Vagina (tissue), 2 donors: ENCODE measurements around the gene AKR7A3. TPM values are rescaled to one million over a fixed set of nuclear protein-coding genes. Genes with fewer than 3 reads are reported as not detected.

Experiments used
- DNase-seq, 2 donors: peaks; one replicate each; pipeline ENCODE4 v3.0.0-alpha.2; 2017; ENCODE audit errors: extremely low spot score in 2 of 2
- H3K27ac ChIP-seq: fragments of 200-600 bp; sonication (generic); one replicate; pipeline ENCODE4 v1.5.1; 2019
- H3K27me3 ChIP-seq: fragments of 200-600 bp; sonication (generic); one replicate; pipeline ENCODE4 v1.5.1; 2019
- H3K36me3 ChIP-seq, 2 donors: fragments of 200-600 bp; sonication (generic); one replicate each; pipeline ENCODE4 v1.5.1; 2017 to 2019
- H3K4me1 ChIP-seq: fragments of 200-600 bp; sonication (generic); one replicate; pipeline ENCODE4 v1.5.1; 2019
- H3K4me3 ChIP-seq, 2 donors: fragments of 200-600 bp; sonication (generic); 1 replicate in 1 of 2; 2 replicates in 1 of 2; pipeline ENCODE4 v1.5.1; 2016 to 2019
- H3K9me3 ChIP-seq: fragments of 200-600 bp; sonication (generic); one replicate; pipeline ENCODE4 v1.5.1; 2019
- POLR2A ChIP-seq, 2 donors: fragments of 450-650 bp; IDR thresholded peaks; one replicate each; pipeline ENCODE4 v1.6.1; 2017; ENCODE audit warnings: antibody characterized with exemption in 2 of 2, mild to moderate bottlenecking in 2 of 2, moderate library complexity in 2 of 2
- POLR2AphosphoS5 ChIP-seq, 2 donors: sonication (generic); formaldehyde crosslinking; IDR thresholded peaks; one replicate each; pipeline ENCODE4 v1.9.0; 2017; ENCODE audit warnings: antibody characterized with exemption in 2 of 2, mild to moderate bottlenecking in 2 of 2, low read depth in 1 of 2; ENCODE audit not compliant: insufficient read depth in 1 of 2
- intact Hi-C: fragments of 100-400 bp; cut with DNase I; formaldehyde crosslinking; loops from one replicate; pipeline ENCODE4 v1.15.1; 2023
- small RNA-seq: library from RNA; depleted of rRNA; stranded (forward); fragments of <200 nt; gene quantifications from one replicate; pipeline ENCODE3, GENCODE V24; 2016
- total RNA-seq: library from RNA; depleted of rRNA; stranded (reverse); fragments of >200 nt; gene quantifications from one replicate; pipeline ENCODE4 v1.2.3, GENCODE V29; 2016
- TF ChIP-seq, protein P1 (sequence below), 3 experiments: fragments of 450-650 bp in 2 of 3; fragments of 200-600 bp in 1 of 3; sonication (generic) in 1 of 3; IDR thresholded peaks; one replicate each; pipeline ENCODE4 v1.5.1; 2017 to 2019; ENCODE audit warnings: antibody characterized with exemption in 3 of 3, mild to moderate bottlenecking in 2 of 3, moderate library complexity in 2 of 3

AKR7A3 gene
- total RNA-seq, 1 donor from 2014 or later: 4.2 TPM

DNA sequence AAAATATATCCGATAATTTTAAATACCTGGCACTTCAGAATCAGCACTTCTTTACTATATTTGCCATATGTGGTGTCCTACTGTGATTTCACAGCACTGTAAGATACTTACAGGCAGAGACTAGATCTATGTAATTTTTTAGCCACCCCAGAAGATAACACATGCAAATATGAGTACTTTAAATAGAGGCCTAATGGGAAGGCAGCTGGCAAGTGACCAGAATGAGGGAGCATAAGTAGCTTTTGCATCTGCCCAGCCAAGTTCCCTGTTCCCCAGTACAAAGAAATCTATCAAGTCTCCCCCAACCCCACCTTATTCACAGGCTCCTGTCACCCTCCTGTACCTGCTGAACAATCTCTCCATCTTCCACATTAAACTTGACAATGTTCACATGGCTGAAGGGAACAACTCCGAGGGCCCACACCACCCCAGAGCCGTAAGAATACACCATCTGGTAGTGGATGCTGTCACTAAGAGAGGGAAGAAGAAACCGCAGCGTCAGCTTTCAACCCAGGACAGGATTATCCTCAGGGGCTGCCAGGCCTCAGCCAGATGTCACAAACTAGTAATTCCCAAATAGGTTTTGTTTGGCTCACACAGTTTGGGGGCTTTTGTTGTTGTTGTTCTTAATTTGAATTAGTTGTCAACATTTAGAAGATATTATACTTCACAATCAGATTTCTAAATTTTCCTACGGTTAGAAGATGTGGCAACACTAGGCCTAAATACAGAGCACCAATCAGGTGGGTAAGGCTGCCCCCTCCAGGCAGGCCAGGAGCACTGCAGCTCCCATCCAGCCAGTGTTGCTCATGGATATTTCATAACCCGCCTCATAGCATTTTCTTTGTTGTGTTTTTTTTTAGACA is 47.7 kb downstream of the AKR7A3 start:
- Histone ChIP-seq H3K27ac (peak overlapping the region; percentile 25), H3K27me3 (no peaks in the 10 kb centered on the region), H3K4me1 (no peaks in the 10 kb centered on the region), H3K36me3 (peaks cover 5 to 79% of the 10 kb centered on the region in 2 donors), H3K4me3 (no peak overlapping the region), H3K9me3 (no peaks in the 10 kb centered on the region)
- no peak for TF ChIP-seq POLR2AphosphoS5 (IDR thresholded peaks at IDR 0.05; ENCODE audit: insufficient read depth in 1 of 2, low read depth in 1 of 2)
- TF ChIP-seq, protein P1, sequence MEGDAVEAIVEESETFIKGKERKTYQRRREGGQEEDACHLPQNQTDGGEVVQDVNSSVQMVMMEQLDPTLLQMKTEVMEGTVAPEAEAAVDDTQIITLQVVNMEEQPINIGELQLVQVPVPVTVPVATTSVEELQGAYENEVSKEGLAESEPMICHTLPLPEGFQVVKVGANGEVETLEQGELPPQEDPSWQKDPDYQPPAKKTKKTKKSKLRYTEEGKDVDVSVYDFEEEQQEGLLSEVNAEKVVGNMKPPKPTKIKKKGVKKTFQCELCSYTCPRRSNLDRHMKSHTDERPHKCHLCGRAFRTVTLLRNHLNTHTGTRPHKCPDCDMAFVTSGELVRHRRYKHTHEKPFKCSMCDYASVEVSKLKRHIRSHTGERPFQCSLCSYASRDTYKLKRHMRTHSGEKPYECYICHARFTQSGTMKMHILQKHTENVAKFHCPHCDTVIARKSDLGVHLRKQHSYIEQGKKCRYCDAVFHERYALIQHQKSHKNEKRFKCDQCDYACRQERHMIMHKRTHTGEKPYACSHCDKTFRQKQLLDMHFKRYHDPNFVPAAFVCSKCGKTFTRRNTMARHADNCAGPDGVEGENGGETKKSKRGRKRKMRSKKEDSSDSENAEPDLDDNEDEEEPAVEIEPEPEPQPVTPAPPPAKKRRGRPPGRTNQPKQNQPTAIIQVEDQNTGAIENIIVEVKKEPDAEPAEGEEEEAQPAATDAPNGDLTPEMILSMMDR (IDR thresholded peaks at IDR 0.05): peak; percentile 71 to 91 (median 85)
- intact Hi-C loops: loop anchor here (10.0 kb wide), 1 partner anchor 356 kb away; no protein-coding TSS in a partner anchor
- DNase-seq: no peak

- intact Hi-C loops: loop anchor here (10.0 kb wide), 1 partner anchor 355 kb away; no protein-coding TSS in a partner anchor
- TF ChIP-seq, protein P1 (IDR thresholded peaks at IDR 0.05): no peak
- TF ChIP-seq POLR2AphosphoS5 (IDR thresholded peaks at IDR 0.05; ENCODE audit: insufficient read depth in 1 of 2, low read depth in 1 of 2): no peak
- TF ChIP-seq POLR2A (IDR thresholded peaks at IDR 0.05): no peak
- H3K27me3 ChIP-seq: no peaks in the 10 kb centered on the region
- H3K9me3 ChIP-seq: no peaks in the 10 kb centered on the region
- H3K4me1 ChIP-seq: no peaks in the 10 kb centered on the region
- no peak overlapping the region for H3K27ac ChIP-seq
- peaks cover 5 to 88% of the 10 kb centered on the region in 2 donors for H3K36me3 ChIP-seq
- no peak overlapping the region for H3K4me3 ChIP-seq
- no peak for DNase-seq
These were observed 48.7 kb downstream of the AKR7A3 start for GRCh38 chr1:19239876-19240275.

DNA sequence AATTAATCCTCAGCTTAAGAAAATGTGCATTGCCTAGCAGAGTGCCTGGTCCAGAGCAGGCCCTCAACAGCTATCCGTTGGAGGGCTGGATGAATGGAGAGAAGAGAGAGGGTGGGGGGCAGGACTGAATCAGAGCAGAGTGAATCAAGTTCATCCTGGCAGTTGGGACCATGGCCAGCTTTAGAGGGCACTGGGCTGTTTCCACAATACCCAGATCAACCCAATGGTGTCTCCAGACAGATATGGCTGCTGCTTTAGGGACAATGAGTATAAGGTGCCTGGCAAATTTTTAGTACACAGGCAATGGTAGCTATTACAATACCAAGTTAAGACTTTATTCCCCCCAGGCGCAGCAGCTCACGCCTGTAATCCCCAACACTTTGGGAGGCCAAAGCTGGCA is 54.3 kb downstream of the AKR7A3 start:
- no peak overlapping the region for H3K4me3 ChIP-seq
- intact Hi-C loops: no loop called here
- no peaks in the 10 kb centered on the region for H3K27me3 ChIP-seq
- H3K27ac ChIP-seq: no peak overlapping the region
- TF ChIP-seq, protein P1 (IDR thresholded peaks at IDR 0.05): no peak
- TF ChIP-seq POLR2AphosphoS5 (IDR thresholded peaks at IDR 0.05; ENCODE audit: insufficient read depth in 1 of 2, low read depth in 1 of 2): no peak
- TF ChIP-seq POLR2A (IDR thresholded peaks at IDR 0.05): no peak
- no peak for DNase-seq
- no peaks in the 10 kb centered on the region for H3K4me1 ChIP-seq
- no peaks in the 10 kb centered on the region for H3K9me3 ChIP-seq
- H3K36me3 ChIP-seq: peaks cover 0 to 91% of the 10 kb centered on the region in 2 donors

Small RNAs within 50 kb of the gene (small RNA-seq; reads per million reads assigned to genes)
- gene RNU6-1099P: not detected

Other genes with a start within 250 kb of the AKR7A3 start
- 157 TPM for gene UBR4, start 78.5 kb downstream of the AKR7A3 start, total RNA-seq
- gene EMC1, start 37.2 kb downstream of the AKR7A3 start, total RNA-seq: 28.0 TPM
- 19.2 TPM for gene MRTO4, start 37.0 kb downstream of the AKR7A3 start, total RNA-seq
- gene AKR7A2, start 23.4 kb upstream of the AKR7A3 start, total RNA-seq: 63.8 TPM
- 21.4 TPM for gene SLC66A1, start 23.6 kb upstream of the AKR7A3 start, total RNA-seq
- 152 TPM for gene CAPZB, start 196.8 kb upstream of the AKR7A3 start, total RNA-seq